ACC112 (cell line): Measurements from ENCODE around the gene DAB2.

Source experiments
- H2AFZ ChIP-seq: fragments of 200-600 bp; sonication (generic); one replicate; pipeline ENCODE4 v1.6.0; 2017; ENCODE audit warnings: antibody characterized with exemption, low read length; ENCODE audit not compliant: unreplicated experiment
- H3K27ac ChIP-seq: fragments of 200-600 bp; sonication (generic); 2 replicates; pipeline ENCODE4 v1.5.1; 2014; ENCODE audit warnings: low read depth, mild to moderate bottlenecking, antibody characterized with exemption, low read length, moderate library complexity
- H3K27me3 ChIP-seq: fragments of 200-600 bp; sonication (generic); 2 replicates; pipeline ENCODE4 v1.6.1; 2014; ENCODE audit warnings: mild to moderate bottlenecking, antibody characterized with exemption, low read length, moderate library complexity, mixed read lengths; ENCODE audit not compliant: insufficient read depth
- H3K36me3 ChIP-seq: fragments of 200-600 bp; sonication (generic); 2 replicates; pipeline ENCODE4 v1.6.1; 2016; ENCODE audit warnings: mild to moderate bottlenecking, antibody characterized with exemption, low read length, moderate library complexity, mixed read lengths; ENCODE audit not compliant: insufficient read depth
- H3K4me1 ChIP-seq: fragments of 200-600 bp; sonication (generic); one replicate; pipeline ENCODE4 v1.6.1; 2016; ENCODE audit warnings: low read length, mixed read lengths; ENCODE audit not compliant: insufficient read depth, unreplicated experiment, control insufficient read depth
- H3K4me3 ChIP-seq: fragments of 200-600 bp; sonication (generic); 2 replicates; pipeline ENCODE4 v1.5.1; 2014; ENCODE audit warnings: mild to moderate bottlenecking, low read depth, low read length
- H3K79me2 ChIP-seq: fragments of 200-600 bp; sonication (generic); one replicate; pipeline ENCODE4 v1.6.0; 2016; ENCODE audit warnings: low read length; ENCODE audit not compliant: control insufficient read depth, unreplicated experiment, insufficient read depth

DAB2 gene

DNA sequence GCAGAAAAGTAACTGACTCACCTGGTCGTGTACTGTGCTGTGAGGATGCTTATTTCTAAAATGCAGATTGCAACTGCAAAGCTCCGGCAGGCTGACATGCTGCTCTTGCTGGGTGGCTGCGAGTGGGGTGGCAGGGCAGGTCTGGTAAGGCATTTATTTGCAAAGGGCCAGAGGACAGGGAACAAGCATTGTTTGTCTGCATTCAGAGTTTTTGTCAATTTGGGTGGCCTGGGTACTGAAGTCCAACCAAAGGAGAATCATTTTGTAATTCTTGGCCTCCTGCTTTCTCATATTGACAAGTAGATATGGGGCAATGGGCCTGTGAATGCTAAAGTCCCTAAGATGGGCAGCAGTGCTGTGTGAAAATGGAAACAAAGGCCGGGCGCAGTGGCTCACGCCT is 60.4 kb downstream of the DAB2 start, which contains the start of gene C9:
Gene C9, minus strand, starts transcription at position 129 of the 400 bp plus-strand sequence. Its CDS starts 31 bp downstream, at position 98.
- peaks cover 7% of the 10 kb centered on the region for H3K4me1 ChIP-seq
- peaks cover 3% of the 10 kb centered on the region; the same call in 1 of the 2 replicates for H3K36me3 ChIP-seq
- H3K27me3 ChIP-seq, result no peaks in the 10 kb centered on the region
- H3K27ac ChIP-seq, result no peak within 1 kb of the TSS
- H2AFZ ChIP-seq, result no peak within 1 kb of the TSS
- H3K4me3 ChIP-seq, result no peak within 1 kb of the TSS
- no peaks in the 10 kb centered on the region for H3K79me2 ChIP-seq

DNA sequence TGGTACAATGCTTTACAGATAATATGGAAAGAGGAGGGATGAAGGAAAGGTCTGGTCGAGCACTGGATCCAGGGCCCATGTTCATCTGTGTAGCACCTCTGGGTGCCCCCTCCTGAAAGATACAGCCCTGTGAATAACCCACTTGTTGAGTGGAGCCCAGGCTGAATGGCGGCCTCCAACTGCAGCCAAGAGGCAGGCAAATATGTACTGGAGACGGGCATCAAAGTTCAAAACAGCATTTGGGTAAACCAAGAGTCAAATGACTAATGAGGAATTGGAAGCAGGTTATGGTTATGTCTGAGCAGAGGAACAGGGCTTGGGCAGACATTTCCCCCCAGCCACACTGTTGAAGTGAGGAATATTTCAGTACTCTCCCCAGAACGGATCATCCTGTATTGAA is 61.6 kb downstream of the DAB2 start:
- no peaks in the 10 kb centered on the region for H3K79me2 ChIP-seq
- no peak overlapping the region for H3K4me3 ChIP-seq
- no peaks in the 10 kb centered on the region for H3K27me3 ChIP-seq
- H3K36me3 ChIP-seq, result peaks cover 3% of the 10 kb centered on the region; the same call in 1 of the 2 replicates
- peaks cover 7% of the 10 kb centered on the region for H3K4me1 ChIP-seq
- no peak overlapping the region for H2AFZ ChIP-seq
- H3K27ac ChIP-seq, result no peak overlapping the region

DNA sequence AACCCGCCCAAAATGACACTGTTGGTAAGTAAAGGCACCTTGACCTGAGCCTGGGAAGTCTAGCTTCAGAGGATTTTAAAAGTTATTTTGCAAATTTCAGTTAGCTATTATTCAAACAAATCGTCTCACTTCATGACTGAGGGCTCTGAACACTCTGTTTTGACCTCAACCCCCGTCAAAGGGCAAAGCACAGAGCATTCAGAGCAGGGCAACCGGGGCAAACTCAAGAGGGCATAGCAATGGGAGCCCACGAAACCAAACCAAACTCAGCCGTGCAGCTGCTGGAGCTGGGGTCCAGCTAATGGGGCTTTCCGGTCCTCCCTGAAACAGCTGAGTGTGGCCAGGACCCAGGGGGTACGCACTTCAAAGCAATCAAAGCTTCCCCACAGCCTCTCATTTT is 62.1 kb downstream of the DAB2 start:
- Histone ChIP-seq H3K27me3 (no peaks in the 10 kb centered on the region), H2AFZ (no peak overlapping the region), H3K27ac (no peak overlapping the region), H3K4me3 (no peak overlapping the region), H3K79me2 (no peaks in the 10 kb centered on the region), H3K4me1 (peaks cover 7% of the 10 kb centered on the region), H3K36me3 (peaks cover 3% of the 10 kb centered on the region; the same call in 1 of the 2 replicates)

DNA sequence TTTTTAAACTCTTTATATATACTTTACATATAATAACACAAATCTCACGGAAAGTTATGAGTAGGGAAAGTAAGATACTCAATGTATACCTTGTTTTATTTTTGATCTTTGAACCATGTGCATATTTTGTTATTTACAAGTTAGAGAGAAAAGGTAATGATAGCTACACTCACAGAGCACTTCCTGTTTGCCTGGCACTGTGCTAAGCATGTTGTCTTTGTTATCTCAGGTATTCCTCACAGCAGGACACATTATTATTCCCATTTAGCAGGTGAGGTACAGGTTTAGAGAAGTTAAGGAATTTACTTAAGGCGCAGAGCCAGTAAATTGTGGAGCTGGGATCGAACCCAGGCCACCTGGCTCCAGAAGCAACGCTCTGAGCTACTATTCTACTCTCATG is 63.5 kb downstream of the DAB2 start:
- Histone ChIP-seq H2AFZ (no peak overlapping the region), H3K36me3 (peaks cover 3% of the 10 kb centered on the region; the same call in 1 of the 2 replicates), H3K79me2 (no peaks in the 10 kb centered on the region), H3K27me3 (no peaks in the 10 kb centered on the region), H3K27ac (no peak overlapping the region; the same call in 1 of the 2 replicates), H3K4me1 (peaks cover 7% of the 10 kb centered on the region), H3K4me3 (no peak overlapping the region)

DNA sequence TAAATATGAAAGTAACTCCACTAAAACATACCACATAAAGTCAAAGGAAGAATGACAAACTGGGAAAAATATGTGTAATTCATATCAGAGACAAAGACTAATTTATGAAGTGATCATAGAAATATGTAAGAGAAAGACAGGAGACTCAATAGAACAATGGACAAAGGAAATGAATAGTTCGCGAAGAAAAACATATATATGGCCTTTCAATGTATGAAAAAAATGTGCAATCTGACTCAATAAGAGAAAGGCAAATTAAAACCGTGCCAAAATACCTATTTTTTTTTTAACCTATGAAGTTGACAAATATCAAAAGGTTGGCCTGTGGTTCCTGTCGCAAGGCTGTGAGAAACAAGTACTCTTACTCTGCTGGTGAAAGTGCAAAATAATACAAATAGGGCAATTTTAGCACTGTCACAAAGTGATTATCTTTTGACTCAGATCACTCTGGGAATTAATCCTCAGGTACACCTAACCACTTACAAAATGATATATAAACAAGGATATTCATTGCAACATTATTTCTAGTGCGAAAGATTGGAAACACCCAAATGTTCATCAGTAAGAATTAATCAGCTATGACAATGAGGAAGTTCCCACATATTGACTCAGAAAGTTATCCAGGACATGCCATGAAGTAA is 64.2 kb downstream of the DAB2 start:
- peak overlapping the region; percentile 49 for H3K27ac ChIP-seq

DNA sequence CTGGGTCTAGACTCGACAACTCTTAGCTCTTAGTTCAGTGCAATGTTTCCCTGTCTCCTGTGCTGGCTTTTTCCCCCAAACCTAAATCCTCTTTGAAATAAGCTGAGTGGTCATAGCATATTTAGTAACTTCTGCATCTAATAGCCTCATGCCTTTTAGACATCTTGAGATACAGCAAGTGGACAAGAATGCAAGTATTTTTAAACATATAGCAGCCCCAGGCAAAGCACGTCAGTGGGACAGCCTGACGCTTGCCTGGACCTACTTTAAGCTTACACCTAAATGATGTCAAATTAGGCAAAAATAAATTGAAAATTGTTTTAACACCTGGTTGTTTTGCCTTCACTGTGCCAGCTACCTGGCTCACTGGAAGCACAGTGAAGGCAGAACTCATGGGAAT is 68.5 kb downstream of the DAB2 start:
- peaks cover 3% of the 10 kb centered on the region; the same call in 1 of the 2 replicates for H3K36me3 ChIP-seq
- no peaks in the 10 kb centered on the region for H3K79me2 ChIP-seq
- no peak overlapping the region for H3K27ac ChIP-seq
- H2AFZ ChIP-seq, result no peak overlapping the region
- peaks cover 10% of the 10 kb centered on the region for H3K4me1 ChIP-seq
- H3K4me3 ChIP-seq, result no peak overlapping the region
- H3K27me3 ChIP-seq, result no peaks in the 10 kb centered on the region

More for the DNA sequence above, 64.2 kb downstream of the DAB2 start:
- Histone ChIP-seq H3K4me1 (peaks cover 7% of the 10 kb centered on the region), H3K27me3 (no peaks in the 10 kb centered on the region), H3K79me2 (no peaks in the 10 kb centered on the region), H3K36me3 (peaks cover 3% of the 10 kb centered on the region; the same call in 1 of the 2 replicates), H3K4me3 (no peak overlapping the region), H2AFZ (no peak overlapping the region)

DNA sequence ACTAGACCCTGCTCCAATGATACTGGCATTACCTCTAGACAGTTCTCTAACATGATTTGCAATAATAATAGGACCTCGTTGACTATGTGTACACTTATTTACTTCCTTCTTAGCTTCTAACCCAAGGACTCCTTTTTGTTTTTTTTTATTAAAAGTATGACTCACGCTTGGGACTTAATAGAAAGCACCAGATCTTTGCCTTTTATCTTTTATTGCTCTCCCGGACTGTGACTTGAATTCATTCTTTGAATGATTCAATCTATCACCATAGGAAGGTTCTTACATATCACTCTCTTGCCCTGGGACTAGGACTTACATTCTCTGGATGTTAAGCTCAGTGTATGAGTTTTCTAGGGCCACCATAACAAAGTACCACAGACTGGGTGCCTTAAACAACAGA is 69.5 kb downstream of the DAB2 start:
- H3K4me1 ChIP-seq, result peaks cover 5% of the 10 kb centered on the region
- no peaks in the 10 kb centered on the region for H3K79me2 ChIP-seq
- H3K27me3 ChIP-seq, result no peaks in the 10 kb centered on the region
- no peak overlapping the region for H2AFZ ChIP-seq
- no peak overlapping the region for H3K27ac ChIP-seq
- H3K36me3 ChIP-seq, result peaks cover 3% of the 10 kb centered on the region; the same call in 1 of the 2 replicates
- no peak overlapping the region for H3K4me3 ChIP-seq

DNA sequence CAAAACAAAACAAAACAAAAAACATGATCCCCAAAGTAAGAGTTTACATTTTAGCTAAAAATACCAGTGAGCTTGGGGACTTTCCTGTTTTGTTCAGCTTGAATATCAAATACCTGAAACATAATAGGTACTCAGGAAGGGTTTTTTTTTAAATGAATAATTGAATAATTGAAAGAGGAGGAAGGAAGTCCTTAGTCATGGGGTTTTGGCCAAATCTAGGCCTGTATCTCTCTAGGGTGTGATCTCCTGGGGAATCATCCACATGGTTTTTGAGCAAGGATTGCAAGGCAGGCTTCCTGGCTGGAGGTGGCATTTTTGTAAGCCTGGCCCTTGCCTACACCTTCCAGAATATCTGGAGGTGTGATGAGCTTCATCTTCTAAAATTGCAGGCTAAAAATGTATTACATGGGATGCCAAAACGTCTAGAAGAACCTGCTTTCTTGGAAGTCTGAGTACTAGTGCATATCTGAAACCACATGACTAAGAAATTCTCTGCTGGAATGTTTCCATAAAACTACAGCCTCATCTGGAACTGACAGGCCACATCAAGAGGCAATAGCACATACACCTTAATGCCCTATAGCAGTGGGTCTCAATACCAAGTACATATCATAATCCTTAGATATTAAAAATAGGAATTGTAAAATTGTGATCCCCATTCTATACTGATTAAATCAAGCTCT is 70.9 kb downstream of the DAB2 start:
- Histone ChIP-seq H3K79me2 (no peaks in the 10 kb centered on the region), H3K4me1 (peaks cover 3% of the 10 kb centered on the region), H3K36me3 (no peaks in the 10 kb centered on the region), H3K27ac (no peak overlapping the region), H3K27me3 (peaks cover 12% of the 10 kb centered on the region), H3K4me3 (no peak overlapping the region), H2AFZ (no peak overlapping the region)

DNA sequence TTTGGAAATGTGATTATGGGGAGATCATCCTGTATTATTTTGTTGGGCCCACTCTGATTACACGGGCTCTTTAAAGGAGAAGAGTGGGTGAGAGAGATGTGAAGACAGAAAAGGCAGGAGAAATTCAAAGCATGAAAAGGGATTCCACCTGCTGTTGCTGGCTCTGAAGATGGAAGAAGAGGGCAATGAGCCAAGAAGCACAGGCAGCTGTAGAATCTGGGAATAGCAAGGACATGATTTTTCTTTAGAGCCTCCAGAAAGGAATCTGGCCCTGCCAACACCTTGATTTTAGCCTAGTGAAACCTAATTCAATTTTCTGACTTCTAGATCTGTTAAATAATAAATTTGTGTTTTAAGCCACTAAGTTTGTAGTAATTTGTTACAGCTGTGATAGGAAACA is 71.8 kb downstream of the DAB2 start:
- no peak overlapping the region for H2AFZ ChIP-seq
- no peak overlapping the region for H3K4me3 ChIP-seq
- peaks cover 12% of the 10 kb centered on the region for H3K27me3 ChIP-seq
- peaks cover 3% of the 10 kb centered on the region for H3K4me1 ChIP-seq
- H3K79me2 ChIP-seq, result no peaks in the 10 kb centered on the region
- no peaks in the 10 kb centered on the region for H3K36me3 ChIP-seq
- no peak overlapping the region for H3K27ac ChIP-seq

DNA sequence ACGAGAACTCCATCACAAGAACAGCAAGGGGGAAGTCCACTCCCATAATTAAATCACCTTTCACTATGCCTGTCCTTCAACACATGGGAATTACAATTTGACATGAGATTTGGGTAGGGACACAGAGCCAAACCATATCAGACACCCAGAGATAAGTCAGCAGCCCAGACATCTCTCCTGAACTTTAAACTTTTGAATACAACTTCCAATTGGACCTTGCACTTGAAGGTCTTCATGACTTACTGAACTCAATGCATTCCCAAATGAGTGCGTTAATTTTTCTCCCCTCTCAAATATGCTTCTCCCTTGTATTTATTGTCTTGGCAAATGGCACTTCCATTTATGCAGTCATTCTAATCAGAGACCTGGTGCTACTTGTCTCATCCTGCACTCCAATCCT is 72.6 kb downstream of the DAB2 start:
- Histone ChIP-seq H3K79me2 (no peaks in the 10 kb centered on the region), H3K27me3 (peaks cover 12% of the 10 kb centered on the region), H3K36me3 (no peaks in the 10 kb centered on the region), H3K27ac (no peak overlapping the region), H3K4me3 (no peak overlapping the region), H3K4me1 (peaks cover 3% of the 10 kb centered on the region), H2AFZ (no peak overlapping the region)

DNA sequence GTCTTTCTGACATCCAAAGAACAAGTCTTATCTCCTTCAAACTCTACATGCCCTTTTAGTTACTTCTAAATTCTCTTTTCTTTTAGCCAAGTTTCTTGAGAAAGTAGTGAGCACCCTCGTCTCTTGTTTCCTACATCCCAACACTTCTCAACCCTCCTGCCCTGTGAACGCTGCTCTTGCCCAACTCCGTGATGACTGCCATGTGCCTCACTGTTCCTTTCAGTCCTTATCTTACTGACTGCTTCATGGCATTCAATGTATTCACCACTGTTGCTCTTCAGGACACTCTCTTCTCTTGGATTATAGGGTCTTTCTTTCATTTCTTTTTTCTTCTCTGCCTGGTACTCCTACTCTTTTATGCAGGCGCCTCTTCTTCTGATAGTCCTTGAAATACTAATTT is 75.3 kb downstream of the DAB2 start:
- Histone ChIP-seq H3K27ac (no peak overlapping the region), H3K4me1 (no peaks in the 10 kb centered on the region), H3K27me3 (peaks cover 12% of the 10 kb centered on the region), H3K79me2 (no peaks in the 10 kb centered on the region), H3K36me3 (no peaks in the 10 kb centered on the region), H2AFZ (no peak overlapping the region), H3K4me3 (no peak overlapping the region)
